ENCODE measurements around the gene VSIG8.

Gene VSIG8

GRCh38 chr1:159821171-159821867 is 41.1 kb downstream of the VSIG8 start:
- no peak overlapping the region for H3K4me3 ChIP-seq (ENCODE audit: low read depth, low read length)
- no peak for DNase-seq (ENCODE audit: low read depth)
- TF ChIP-seq CTCF (IDR thresholded peaks at IDR 0.05; ENCODE audit: control insufficient read depth, extremely low read depth, insufficient read depth) = no peak

DNA sequence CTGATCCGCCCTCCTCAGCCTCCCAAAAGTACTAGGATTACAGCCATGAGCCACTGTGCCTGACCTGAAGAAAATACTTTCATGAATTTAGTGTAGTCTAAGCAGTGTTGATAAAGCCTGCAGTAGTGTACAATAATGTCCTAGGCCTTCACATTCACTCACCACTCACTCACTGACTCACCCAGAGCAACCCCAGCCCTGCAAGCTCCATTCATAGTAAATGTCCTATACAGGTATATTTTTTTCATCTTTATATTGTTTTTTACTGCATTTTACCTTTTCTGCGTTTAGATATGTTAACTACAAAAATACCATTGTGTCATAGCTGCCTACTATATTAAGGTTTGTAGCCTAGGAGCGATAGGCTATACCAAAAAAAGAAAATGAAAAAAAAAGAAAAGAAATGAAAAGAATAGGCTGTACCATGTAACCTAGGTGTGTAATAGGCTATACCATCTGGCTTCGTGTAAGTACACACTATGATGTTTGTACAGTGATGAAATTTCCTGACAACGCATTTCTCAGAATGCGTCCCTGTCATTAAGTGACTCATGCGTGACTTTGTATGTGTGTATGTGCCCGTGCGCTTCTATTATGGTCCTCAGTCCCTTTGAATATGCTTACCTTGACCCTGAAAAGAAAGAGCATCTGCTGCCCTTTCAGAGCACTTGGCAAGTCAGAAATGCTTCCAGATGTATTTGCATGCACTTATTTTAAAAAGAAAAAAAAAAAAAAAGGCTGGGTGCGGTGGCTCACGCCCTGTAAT is 45.0 kb downstream of the VSIG8 start:
- peak; percentile 78 for DNase-seq (ENCODE audit: low read depth)
- no peak for TF ChIP-seq CTCF (IDR thresholded peaks at IDR 0.05; ENCODE audit: control insufficient read depth, extremely low read depth, insufficient read depth)
- no peak overlapping the region for H3K4me3 ChIP-seq (ENCODE audit: low read depth, low read length)

DNA sequence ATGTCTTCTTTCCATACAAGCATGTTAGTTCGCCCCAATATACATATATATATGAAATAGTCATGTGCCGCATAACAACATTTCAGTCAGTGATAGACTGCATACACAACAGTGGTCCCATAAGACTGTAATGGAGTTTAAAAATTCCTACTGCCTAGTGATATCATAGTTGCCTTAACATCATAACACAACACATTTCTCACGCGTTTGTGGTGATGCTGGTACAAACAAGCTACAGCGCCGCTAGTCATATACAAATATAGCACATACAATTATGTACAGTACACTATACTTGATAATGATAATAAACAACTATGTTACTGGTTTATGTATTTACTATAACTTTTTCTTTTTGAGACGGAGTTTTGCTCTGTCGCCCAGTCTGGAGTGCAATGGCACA is 46.5 kb downstream of the VSIG8 start:
- no peak for DNase-seq (ENCODE audit: low read depth)
- no peak overlapping the region for H3K4me3 ChIP-seq (ENCODE audit: low read depth, low read length)
- TF ChIP-seq CTCF (IDR thresholded peaks at IDR 0.05; ENCODE audit: control insufficient read depth, extremely low read depth, insufficient read depth) = no peak

GRCh38 chr1:159804924-159805323 is 57.5 kb downstream of the VSIG8 start:
- TF ChIP-seq CTCF (IDR thresholded peaks at IDR 0.05; ENCODE audit: control insufficient read depth, extremely low read depth, insufficient read depth) = no peak
- H3K4me3 ChIP-seq (ENCODE audit: low read depth, low read length) = no peak overlapping the region
- no peak for DNase-seq (ENCODE audit: low read depth)

All from LNCaP clone FGC (cell line).